GM21737 (cell line): Measurements from ENCODE around the gene ZWILCH.

Experiments used
- ATAC-seq: cut with Tn5 transposase; IDR thresholded peaks from one replicate; pipeline ENCODE4 v1.9.1; 2021; ENCODE audit warnings: mild to moderate bottlenecking, moderate library complexity; ENCODE audit not compliant: unreplicated experiment

The ZWILCH gene

GRCh38 chr15:66535056-66535455 is 29.9 kb downstream of the ZWILCH start:
- ATAC-seq: no peak

GRCh38 chr15:66542896-66543295 is 37.8 kb downstream of the ZWILCH start:
- ATAC-seq: no peak

- no peak for ATAC-seq
These were observed 40.1 kb downstream of the ZWILCH start for GRCh38 chr15:66545255-66545654.

GRCh38 chr15:66555685-66556084 is 50.6 kb downstream of the ZWILCH start:
- ATAC-seq: no peak

GRCh38 chr15:66558271-66558670 is 53.1 kb downstream of the ZWILCH start:
- ATAC-seq: no peak

- no peak for ATAC-seq
These were observed 55.9 kb downstream of the ZWILCH start for GRCh38 chr15:66560856-66561525.

- no peak for ATAC-seq
These were observed 58.0 kb downstream of the ZWILCH start for GRCh38 chr15:66563126-66563525.

- no peak for ATAC-seq
These were observed 58.5 kb downstream of the ZWILCH start for GRCh38 chr15:66563566-66564110.

GRCh38 chr15:66564136-66565041 is 59.3 kb downstream of the ZWILCH start:
- ATAC-seq: no peak

- ATAC-seq: no peak
These were observed 60.1 kb downstream of the ZWILCH start for GRCh38 chr15:66565141-66565641.

GRCh38 chr15:66565741-66566144 is 60.6 kb downstream of the ZWILCH start, which contains the start of gene LCTL:
TSS of gene LCTL (minus strand) at chr15:66565998. CDS start at chr15:66565365, 633 bp downstream.
- no peak for ATAC-seq

GRCh38 chr15:66566963-66567531 is 61.9 kb downstream of the ZWILCH start:
- ATAC-seq: no peak

- no peak for ATAC-seq
These were observed 62.8 kb downstream of the ZWILCH start for GRCh38 chr15:66567897-66568296.

GRCh38 chr15:66569461-66570137 is 64.5 kb downstream of the ZWILCH start:
- ATAC-seq: no peak

GRCh38 chr15:66570327-66570726 is 65.2 kb downstream of the ZWILCH start:
- no peak for ATAC-seq

GRCh38 chr15:66570842-66571478 is 65.8 kb downstream of the ZWILCH start:
- ATAC-seq: no peak

GRCh38 chr15:66572146-66572545 is 67.0 kb downstream of the ZWILCH start:
- ATAC-seq: no peak

GRCh38 chr15:66573348-66573718 is 68.2 kb downstream of the ZWILCH start:
- no peak for ATAC-seq

- ATAC-seq: no peak
These were observed 68.8 kb downstream of the ZWILCH start for GRCh38 chr15:66573719-66574595.
